ENCODE measurements around the gene ATXN7.

Gene ATXN7

DNA sequence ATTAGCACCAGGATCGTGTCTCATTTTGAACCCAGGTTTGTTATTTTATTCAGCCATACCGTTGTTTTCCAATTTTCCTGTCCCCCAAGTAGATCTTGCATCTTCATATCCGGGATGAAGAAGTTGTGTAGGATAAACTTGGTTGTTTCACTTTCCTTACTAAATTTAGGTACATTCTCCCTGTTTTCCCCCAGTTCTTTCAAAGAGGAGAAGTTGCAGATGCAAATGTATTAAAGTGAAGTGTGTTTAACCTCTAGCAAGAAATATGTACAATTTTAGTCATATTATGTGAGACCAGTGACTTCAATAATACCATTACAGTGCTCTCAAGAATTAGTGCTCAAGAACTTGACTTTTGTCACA lies 1.3 kb downstream of the ATXN7 start:
- Histone ChIP-seq H3K36me3 (ENCODE audit: control insufficient read depth, insufficient read depth, low read length, severe bottlenecking) (no peaks in the 10 kb centered on the region), H3K9ac (ENCODE audit: low read length) (peak overlapping the region; percentile 85), H3K4me1 (ENCODE audit: control insufficient read depth, insufficient read depth, low read length) (peaks cover 12% of the 10 kb centered on the region), H3K4me3 (ENCODE audit: low read length) (peak overlapping the region; percentile 86), H3K27me3 (replicated peaks; ENCODE audit: control insufficient read depth, insufficient read depth, low read length) (no peaks in the 10 kb centered on the region), H3K9me3 (ENCODE audit: control insufficient read depth, low read length) (no peaks in the 10 kb centered on the region)
- DNase-seq (ENCODE audit: low read depth): no peak

DNA sequence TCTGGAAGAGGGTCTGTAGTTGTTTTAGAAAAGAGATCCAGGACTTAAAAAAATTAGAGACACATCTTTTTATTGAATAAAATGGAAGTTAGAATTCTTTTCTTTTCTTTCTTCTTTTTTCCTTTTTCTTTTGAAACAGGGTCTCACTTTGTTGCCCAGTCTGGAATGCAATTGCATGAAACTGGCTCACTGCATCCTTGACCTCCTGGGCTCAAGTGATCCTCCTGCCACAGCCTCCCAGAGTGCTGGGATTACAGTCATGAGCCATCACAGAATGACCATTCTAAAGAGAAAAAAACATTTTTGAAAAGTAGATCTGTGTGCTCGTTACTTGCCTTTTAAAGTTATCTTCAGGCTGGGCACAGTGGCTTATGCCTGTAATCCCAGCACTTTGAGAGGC lies 3.6 kb downstream of the ATXN7 start:
- H3K36me3 ChIP-seq (ENCODE audit: control insufficient read depth, insufficient read depth, low read length, severe bottlenecking): no peaks in the 10 kb centered on the region

DNA sequence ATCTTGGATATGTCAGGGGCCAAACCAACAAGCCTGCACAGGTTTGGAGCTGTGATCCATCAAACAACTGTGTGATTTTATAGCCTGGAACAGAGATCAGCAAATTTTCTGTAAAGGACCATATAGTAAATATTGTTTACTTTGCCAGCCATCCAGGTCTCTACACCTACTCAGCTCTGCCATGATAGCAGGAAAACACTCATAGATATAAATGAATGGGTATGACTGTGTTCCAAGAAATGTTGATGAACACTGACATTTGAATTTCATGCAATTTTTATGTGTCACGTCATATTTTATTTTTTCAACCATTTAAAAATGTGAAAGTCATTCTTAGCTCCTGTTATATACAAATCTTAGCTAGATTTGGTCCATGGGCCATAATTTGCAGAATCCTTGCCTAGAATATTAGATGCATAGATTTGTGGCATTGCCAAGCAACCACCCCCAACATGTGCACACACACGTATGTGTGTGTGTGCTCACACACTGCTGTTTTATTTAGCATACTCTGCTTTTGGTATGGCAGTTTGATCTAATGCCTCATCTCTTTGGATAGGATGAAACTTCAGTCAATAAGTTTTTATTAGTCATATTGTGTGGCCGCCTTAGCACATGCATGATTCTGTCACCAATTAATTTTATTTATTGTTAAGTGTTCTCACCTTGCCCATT lies 6.4 kb downstream of the ATXN7 start:
- H3K27me3 ChIP-seq (replicated peaks; ENCODE audit: control insufficient read depth, insufficient read depth, low read length): no peaks in the 10 kb centered on the region
- DNase-seq (ENCODE audit: low read depth): no peak

More for the DNA sequence above, 3.6 kb downstream of the ATXN7 start:
- Histone ChIP-seq H3K4me3 (ENCODE audit: low read length) (no peak overlapping the region), H3K27me3 (replicated peaks; ENCODE audit: control insufficient read depth, insufficient read depth, low read length) (no peaks in the 10 kb centered on the region), H3K9me3 (ENCODE audit: control insufficient read depth, low read length) (no peaks in the 10 kb centered on the region), H3K9ac (ENCODE audit: low read length) (no peak overlapping the region), H3K4me1 (ENCODE audit: control insufficient read depth, insufficient read depth, low read length) (peaks cover 17% of the 10 kb centered on the region)
- DNase-seq (ENCODE audit: low read depth): no peak

DNA sequence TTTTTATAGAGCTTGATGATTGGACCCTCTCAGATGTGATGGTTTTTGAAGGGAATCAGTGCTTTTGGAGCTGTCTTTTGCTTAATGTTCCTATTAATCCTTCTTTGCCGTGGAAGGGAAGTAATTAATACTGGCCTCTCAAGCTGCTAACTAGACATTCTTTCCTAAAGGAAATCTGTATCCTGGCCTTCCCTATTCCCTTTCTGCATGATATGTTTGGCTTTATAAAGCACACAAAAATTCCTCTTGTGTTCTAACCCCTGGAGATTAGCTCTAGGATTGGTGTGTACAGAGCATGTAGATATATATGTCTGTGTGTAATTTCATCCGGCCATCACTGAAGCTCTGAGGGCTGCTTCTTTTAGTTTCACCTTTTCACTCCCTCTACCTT lies 6.9 kb downstream of the ATXN7 start:
- H3K4me3 ChIP-seq (ENCODE audit: low read length): no peak overlapping the region
- no peak overlapping the region for H3K9ac ChIP-seq (ENCODE audit: low read length)
- peaks cover 12% of the 10 kb centered on the region for H3K4me1 ChIP-seq (ENCODE audit: control insufficient read depth, insufficient read depth, low read length)
- no peaks in the 10 kb centered on the region for H3K9me3 ChIP-seq (ENCODE audit: control insufficient read depth, low read length)
- no peaks in the 10 kb centered on the region for H3K27me3 ChIP-seq (replicated peaks; ENCODE audit: control insufficient read depth, insufficient read depth, low read length)
- no peak for DNase-seq (ENCODE audit: low read depth)
- no peaks in the 10 kb centered on the region for H3K36me3 ChIP-seq (ENCODE audit: control insufficient read depth, insufficient read depth, low read length, severe bottlenecking)

More for the DNA sequence above, 6.4 kb downstream of the ATXN7 start:
- Histone ChIP-seq H3K9ac (ENCODE audit: low read length) (no peak overlapping the region), H3K4me3 (ENCODE audit: low read length) (no peak overlapping the region), H3K9me3 (ENCODE audit: control insufficient read depth, low read length) (no peaks in the 10 kb centered on the region), H3K4me1 (ENCODE audit: control insufficient read depth, insufficient read depth, low read length) (peaks cover 14% of the 10 kb centered on the region), H3K36me3 (ENCODE audit: control insufficient read depth, insufficient read depth, low read length, severe bottlenecking) (no peaks in the 10 kb centered on the region)

DNA sequence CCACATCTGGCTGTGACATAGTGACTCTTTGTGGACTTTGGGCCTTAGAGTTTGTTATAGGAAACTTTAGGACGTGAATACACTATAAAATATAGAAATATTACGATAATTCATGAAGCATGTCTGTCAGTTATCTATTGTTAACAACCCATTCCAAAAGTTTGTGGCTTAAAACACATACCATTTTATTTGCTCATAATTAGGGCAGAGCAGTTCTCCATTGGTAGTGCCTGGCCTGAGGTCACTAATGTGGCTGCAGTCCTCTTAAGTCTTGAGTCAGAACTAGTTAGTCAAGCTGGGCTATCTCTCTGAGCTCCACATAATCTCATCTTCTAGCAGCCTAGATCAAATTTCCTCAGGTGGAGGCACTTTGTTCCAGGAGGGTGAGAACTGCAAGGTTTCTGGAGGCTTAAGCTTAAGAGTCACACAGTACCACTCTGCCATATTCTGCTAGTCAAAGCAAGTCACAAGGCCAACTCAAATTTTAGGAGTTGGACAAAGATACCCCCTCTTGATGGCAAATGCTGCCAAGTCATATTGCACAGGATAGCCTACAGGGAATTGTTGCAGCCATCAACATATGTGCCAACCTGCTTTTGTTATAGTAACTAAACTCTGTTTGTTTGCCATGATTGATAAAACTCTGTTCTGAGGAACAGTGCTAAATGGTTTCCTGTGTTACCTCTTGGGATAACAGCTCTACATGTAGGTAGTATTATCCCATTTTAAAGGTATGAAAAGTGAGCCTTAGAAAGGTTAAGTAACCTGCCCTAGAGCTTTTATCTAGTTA lies 8.7 kb downstream of the ATXN7 start:
- peak; percentile 55 for DNase-seq (ENCODE audit: low read depth)
- no peak overlapping the region for H3K4me3 ChIP-seq (ENCODE audit: low read length)
- no peak overlapping the region for H3K9ac ChIP-seq (ENCODE audit: low read length)
- no peaks in the 10 kb centered on the region for H3K36me3 ChIP-seq (ENCODE audit: control insufficient read depth, insufficient read depth, low read length, severe bottlenecking)
- no peaks in the 10 kb centered on the region for H3K27me3 ChIP-seq (replicated peaks; ENCODE audit: control insufficient read depth, insufficient read depth, low read length)
- peaks cover 12% of the 10 kb centered on the region for H3K4me1 ChIP-seq (ENCODE audit: control insufficient read depth, insufficient read depth, low read length)
- H3K9me3 ChIP-seq (ENCODE audit: control insufficient read depth, low read length): no peaks in the 10 kb centered on the region

DNA sequence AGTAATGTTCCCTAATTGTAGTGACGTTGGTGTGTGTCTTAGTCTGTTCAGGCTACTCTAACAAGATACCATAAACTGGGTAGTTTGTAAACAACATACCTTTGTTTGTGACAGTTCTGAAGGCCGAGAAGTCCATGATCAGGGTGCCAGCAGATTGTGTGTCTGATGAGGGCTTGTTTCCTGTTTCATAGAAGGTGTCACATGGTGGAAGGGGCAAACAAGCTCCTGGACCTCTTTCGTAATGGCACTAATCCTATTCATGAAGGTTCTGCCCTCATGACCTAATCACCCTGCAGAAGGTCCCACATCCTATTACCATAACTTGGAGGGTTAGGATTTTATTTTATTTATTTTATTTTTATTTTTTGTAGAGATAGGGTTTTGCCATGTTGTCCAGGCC lies 11.1 kb downstream of the ATXN7 start:
- H3K9ac ChIP-seq (ENCODE audit: low read length): no peak overlapping the region
- H3K36me3 ChIP-seq (ENCODE audit: control insufficient read depth, insufficient read depth, low read length, severe bottlenecking): no peaks in the 10 kb centered on the region
- H3K9me3 ChIP-seq (ENCODE audit: control insufficient read depth, low read length): no peaks in the 10 kb centered on the region
- no peak for DNase-seq (ENCODE audit: low read depth)
- peaks cover 17% of the 10 kb centered on the region for H3K4me1 ChIP-seq (ENCODE audit: control insufficient read depth, insufficient read depth, low read length)
- no peak overlapping the region for H3K4me3 ChIP-seq (ENCODE audit: low read length)
- H3K27me3 ChIP-seq (replicated peaks; ENCODE audit: control insufficient read depth, insufficient read depth, low read length): no peaks in the 10 kb centered on the region

DNA sequence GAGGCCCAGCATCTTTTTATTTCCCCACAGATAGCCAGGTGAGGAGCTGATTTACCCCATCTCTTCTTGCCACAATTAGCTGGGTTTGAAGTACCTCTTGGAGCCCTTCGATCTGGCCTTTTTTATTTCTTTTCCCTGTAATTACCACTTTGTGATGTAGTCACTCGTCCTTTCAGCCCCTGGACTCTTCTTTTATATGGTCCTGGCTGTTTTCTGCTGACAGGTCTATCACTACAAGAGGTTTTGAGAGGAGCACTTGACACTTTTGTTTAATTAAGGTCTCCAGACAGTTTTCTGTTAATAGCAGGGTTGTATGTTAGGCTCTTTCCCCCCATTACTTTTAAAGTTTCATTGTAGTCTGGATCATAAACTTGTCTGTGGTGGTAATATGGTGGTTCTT lies 11.8 kb downstream of the ATXN7 start:
- Histone ChIP-seq H3K4me3 (ENCODE audit: low read length) (no peak overlapping the region), H3K4me1 (ENCODE audit: control insufficient read depth, insufficient read depth, low read length) (peaks cover 17% of the 10 kb centered on the region), H3K27me3 (replicated peaks; ENCODE audit: control insufficient read depth, insufficient read depth, low read length) (no peaks in the 10 kb centered on the region), H3K9me3 (ENCODE audit: control insufficient read depth, low read length) (no peaks in the 10 kb centered on the region), H3K9ac (ENCODE audit: low read length) (no peak overlapping the region), H3K36me3 (ENCODE audit: control insufficient read depth, insufficient read depth, low read length, severe bottlenecking) (no peaks in the 10 kb centered on the region)
- no peak for DNase-seq (ENCODE audit: low read depth)

DNA sequence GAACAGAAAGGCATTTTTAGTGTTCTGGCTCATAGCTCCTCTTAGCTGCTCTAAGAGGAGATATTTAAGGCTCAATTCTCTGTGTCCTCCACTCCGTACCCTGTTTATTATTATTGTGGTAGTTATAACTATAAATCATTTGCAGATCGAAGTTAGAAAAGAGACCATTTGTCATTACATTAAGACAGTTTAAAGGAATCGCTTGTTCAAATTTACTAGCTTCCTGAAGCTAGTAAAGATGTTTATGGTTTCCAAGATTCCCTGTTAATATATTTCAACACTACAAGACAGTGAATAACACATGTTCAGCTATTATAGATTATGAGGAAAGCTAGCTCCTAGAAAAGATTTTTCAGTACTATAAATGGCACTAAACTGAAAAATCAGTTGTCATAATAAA lies 12.6 kb downstream of the ATXN7 start:
- H3K36me3 ChIP-seq (ENCODE audit: control insufficient read depth, insufficient read depth, low read length, severe bottlenecking): no peaks in the 10 kb centered on the region
- no peaks in the 10 kb centered on the region for H3K9me3 ChIP-seq (ENCODE audit: control insufficient read depth, low read length)
- H3K4me3 ChIP-seq (ENCODE audit: low read length): no peak overlapping the region
- H3K9ac ChIP-seq (ENCODE audit: low read length): no peak overlapping the region
- H3K4me1 ChIP-seq (ENCODE audit: control insufficient read depth, insufficient read depth, low read length): peaks cover 17% of the 10 kb centered on the region
- no peak for DNase-seq (ENCODE audit: low read depth)
- no peaks in the 10 kb centered on the region for H3K27me3 ChIP-seq (replicated peaks; ENCODE audit: control insufficient read depth, insufficient read depth, low read length)

DNA sequence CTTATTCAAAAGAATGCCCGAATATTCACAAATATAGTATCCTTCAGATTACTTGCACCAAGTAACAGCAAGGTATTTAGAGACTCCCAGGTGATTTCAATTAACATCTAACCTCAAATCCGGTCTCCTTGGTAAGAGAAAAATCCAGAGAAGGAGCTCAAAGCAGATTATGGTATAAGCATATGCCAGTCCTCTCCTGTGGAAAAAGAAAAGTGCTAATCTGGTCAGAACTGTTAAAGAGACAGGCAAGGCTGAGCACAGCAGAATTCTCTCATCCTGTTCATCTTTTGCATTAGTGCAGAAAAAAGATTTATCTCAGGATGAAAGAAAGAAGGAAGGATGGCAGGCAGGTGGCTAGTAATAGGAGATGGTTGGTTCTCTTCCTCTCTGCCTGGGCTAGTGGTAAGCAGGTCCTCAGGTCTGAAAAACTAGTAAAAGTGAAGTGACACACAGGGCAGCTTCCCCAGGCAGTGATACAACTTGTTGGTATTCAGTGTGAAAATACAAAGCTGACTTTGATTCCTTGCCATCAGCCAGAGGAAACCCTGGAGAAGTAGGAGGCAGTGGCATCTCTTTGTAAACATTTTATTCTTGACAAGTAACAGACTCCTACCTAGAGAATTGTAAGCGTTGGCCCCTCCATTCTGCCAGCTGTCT lies 14.2 kb downstream of the ATXN7 start:
- Histone ChIP-seq H3K36me3 (ENCODE audit: control insufficient read depth, insufficient read depth, low read length, severe bottlenecking) (no peaks in the 10 kb centered on the region), H3K4me1 (ENCODE audit: control insufficient read depth, insufficient read depth, low read length) (peaks cover 6% of the 10 kb centered on the region), H3K9ac (ENCODE audit: low read length) (no peak overlapping the region), H3K4me3 (ENCODE audit: low read length) (no peak overlapping the region), H3K9me3 (ENCODE audit: control insufficient read depth, low read length) (no peaks in the 10 kb centered on the region), H3K27me3 (replicated peaks; ENCODE audit: control insufficient read depth, insufficient read depth, low read length) (no peaks in the 10 kb centered on the region)
- peak; percentile 56 for DNase-seq (ENCODE audit: low read depth)

DNA sequence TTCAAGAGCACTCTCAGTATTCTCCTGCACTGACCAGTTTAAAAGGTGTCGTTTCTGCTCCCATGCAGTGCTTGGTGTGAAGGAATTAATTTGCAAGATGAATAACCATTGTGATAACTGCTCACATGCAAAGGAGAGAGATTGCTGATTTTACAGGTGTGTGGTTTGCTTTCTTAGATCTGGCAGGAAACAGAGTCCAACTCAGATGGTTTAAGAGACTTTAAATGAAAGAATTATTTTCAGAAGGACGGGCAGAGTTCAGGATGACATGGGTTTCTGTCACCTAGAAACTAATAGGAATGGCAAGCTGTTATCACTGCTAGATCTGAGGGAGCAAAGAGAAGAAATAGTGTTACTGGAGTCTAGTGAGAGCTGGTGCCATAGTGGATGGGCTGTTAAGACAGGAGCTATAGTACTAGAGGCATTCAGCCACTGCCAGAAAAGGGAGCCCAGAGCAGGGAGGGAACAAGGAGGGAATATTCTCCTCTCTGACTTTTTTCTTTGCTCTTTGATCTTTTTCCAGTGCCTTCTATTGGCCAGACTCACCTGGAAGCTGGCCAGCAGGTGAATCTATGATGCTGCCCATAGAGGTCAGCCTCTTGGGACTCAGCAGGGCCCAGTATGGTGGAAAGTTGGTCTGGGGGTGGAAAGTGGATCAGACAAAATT lies 14.9 kb downstream of the ATXN7 start:
- H3K27me3 ChIP-seq (replicated peaks; ENCODE audit: control insufficient read depth, insufficient read depth, low read length): no peaks in the 10 kb centered on the region
- no peak overlapping the region for H3K4me3 ChIP-seq (ENCODE audit: low read length)
- H3K4me1 ChIP-seq (ENCODE audit: control insufficient read depth, insufficient read depth, low read length): peaks cover 5% of the 10 kb centered on the region
- no peaks in the 10 kb centered on the region for H3K9me3 ChIP-seq (ENCODE audit: control insufficient read depth, low read length)
- H3K36me3 ChIP-seq (ENCODE audit: control insufficient read depth, insufficient read depth, low read length, severe bottlenecking): no peaks in the 10 kb centered on the region
- H3K9ac ChIP-seq (ENCODE audit: low read length): no peak overlapping the region
- no peak for DNase-seq (ENCODE audit: low read depth)

DNA sequence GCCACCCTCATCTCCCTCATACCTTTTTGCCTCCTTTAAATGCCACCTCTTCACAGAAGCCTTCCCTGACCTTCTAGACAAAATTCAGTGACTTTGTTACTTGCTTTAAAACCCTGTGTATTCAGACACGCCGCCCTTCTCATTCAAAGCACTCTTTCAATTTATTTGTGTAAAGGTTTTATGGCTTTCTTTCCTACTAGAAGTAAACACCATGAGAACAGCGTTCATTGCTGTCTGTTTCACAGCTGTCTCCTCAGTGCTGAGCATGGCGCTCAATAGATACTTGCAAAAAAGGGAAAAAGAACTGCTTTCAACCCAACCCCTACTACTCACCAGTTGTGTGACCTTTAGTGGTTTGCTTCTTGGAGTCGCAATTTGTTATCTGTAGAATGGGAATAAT lies 17.0 kb downstream of the ATXN7 start:
- Histone ChIP-seq H3K9ac (ENCODE audit: low read length) (no peak overlapping the region), H3K27me3 (replicated peaks; ENCODE audit: control insufficient read depth, insufficient read depth, low read length) (no peaks in the 10 kb centered on the region), H3K9me3 (ENCODE audit: control insufficient read depth, low read length) (no peaks in the 10 kb centered on the region), H3K4me1 (ENCODE audit: control insufficient read depth, insufficient read depth, low read length) (peaks cover 5% of the 10 kb centered on the region), H3K36me3 (ENCODE audit: control insufficient read depth, insufficient read depth, low read length, severe bottlenecking) (no peaks in the 10 kb centered on the region), H3K4me3 (ENCODE audit: low read length) (no peak overlapping the region)
- DNase-seq (ENCODE audit: low read depth): no peak
